Measurements from ENCODE around the gene CNNM4. TPM values are rescaled to one million over a fixed set of nuclear protein-coding genes. Genes with fewer than 3 reads are reported as not detected.
"Not testable (repeated sequence)": the region's sequence is repeated elsewhere in the genome, so short reads cannot be mapped to it uniquely, and the experiment has no call there.

CNNM4 gene
- total RNA-seq, 1 donor from 2014 or later: 5.9 TPM

GRCh38 chr2:96792772-96793749 lies 32.4 kb downstream of the CNNM4 start:
- no peak overlapping the region for H3K4me3 Mint-ChIP-seq (ENCODE audit: unreplicated experiment)
- no peaks in the 10 kb centered on the region for H3K9me3 Mint-ChIP-seq (ENCODE audit: unreplicated experiment)
- H3K27ac Mint-ChIP-seq (ENCODE audit: unreplicated experiment): no peak overlapping the region
- no peak for TF ChIP-seq CTCF (IDR thresholded peaks at IDR 0.05; ENCODE audit: unreplicated experiment)
- no peaks in the 10 kb centered on the region for H3K36me3 Mint-ChIP-seq (ENCODE audit: low read depth, unreplicated experiment)
- no peak for DNase-seq (ENCODE audit: low spot score)
- peaks cover 2% of the 10 kb centered on the region for H3K27me3 Mint-ChIP-seq (ENCODE audit: unreplicated experiment)
- H3K4me1 Mint-ChIP-seq (ENCODE audit: unreplicated experiment): no peaks in the 10 kb centered on the region

- no peak for TF ChIP-seq CTCF (IDR thresholded peaks at IDR 0.05; ENCODE audit: unreplicated experiment)
- Mint-ChIP-seq H3K9me3 (ENCODE audit: unreplicated experiment) (no peaks in the 10 kb centered on the region), H3K27me3 (ENCODE audit: unreplicated experiment) (peaks cover 4% of the 10 kb centered on the region), H3K4me3 (ENCODE audit: unreplicated experiment) (no peak overlapping the region), H3K27ac (ENCODE audit: unreplicated experiment) (no peak overlapping the region), H3K4me1 (ENCODE audit: unreplicated experiment) (peaks cover 3% of the 10 kb centered on the region), H3K36me3 (ENCODE audit: low read depth, unreplicated experiment) (peaks cover 5% of the 10 kb centered on the region)
- no peak for DNase-seq (ENCODE audit: low spot score)
Observed at GRCh38 chr2:96795076-96795475, 34.4 kb downstream of the CNNM4 start.

- H3K9me3 Mint-ChIP-seq (ENCODE audit: unreplicated experiment); DNase-seq (ENCODE audit: low spot score); H3K27ac Mint-ChIP-seq (ENCODE audit: unreplicated experiment); H3K4me3 Mint-ChIP-seq (ENCODE audit: unreplicated experiment); H3K27me3 Mint-ChIP-seq (ENCODE audit: unreplicated experiment); H3K36me3 Mint-ChIP-seq (ENCODE audit: low read depth, unreplicated experiment); H3K4me1 Mint-ChIP-seq (ENCODE audit: unreplicated experiment): not testable (repeated sequence)
Observed at GRCh38 chr2:96796497-96796896, 35.8 kb downstream of the CNNM4 start.

- no peak for DNase-seq (ENCODE audit: low spot score)
- Mint-ChIP-seq H3K27me3 (ENCODE audit: unreplicated experiment) (peaks cover 4% of the 10 kb centered on the region), H3K4me1 (ENCODE audit: unreplicated experiment) (peaks cover 3% of the 10 kb centered on the region), H3K27ac (ENCODE audit: unreplicated experiment) (no peak overlapping the region), H3K9me3 (ENCODE audit: unreplicated experiment) (no peaks in the 10 kb centered on the region), H3K4me3 (ENCODE audit: unreplicated experiment) (no peak overlapping the region), H3K36me3 (ENCODE audit: low read depth, unreplicated experiment) (peaks cover 5% of the 10 kb centered on the region)
- no peak for TF ChIP-seq CTCF (IDR thresholded peaks at IDR 0.05; ENCODE audit: unreplicated experiment)
Observed at GRCh38 chr2:96797066-96797625, 36.4 kb downstream of the CNNM4 start.

- no peak for TF ChIP-seq CTCF (IDR thresholded peaks at IDR 0.05; ENCODE audit: unreplicated experiment)
- Mint-ChIP-seq H3K4me3 (ENCODE audit: unreplicated experiment) (no peak overlapping the region), H3K36me3 (ENCODE audit: low read depth, unreplicated experiment) (peaks cover 5% of the 10 kb centered on the region), H3K4me1 (ENCODE audit: unreplicated experiment) (peaks cover 3% of the 10 kb centered on the region), H3K27me3 (ENCODE audit: unreplicated experiment) (peaks cover 6% of the 10 kb centered on the region), H3K27ac (ENCODE audit: unreplicated experiment) (no peak overlapping the region), H3K9me3 (ENCODE audit: unreplicated experiment) (no peaks in the 10 kb centered on the region)
- no peak for DNase-seq (ENCODE audit: low spot score)
Observed at GRCh38 chr2:96798733-96799622, 38.3 kb downstream of the CNNM4 start.
